Calu3 (cell line): Measurements from ENCODE around the gene VPS72. TPM values are rescaled to one million over a fixed set of nuclear protein-coding genes. Genes with fewer than 3 reads are reported as not detected.
"Not testable (repeated sequence)": the region's sequence is repeated elsewhere in the genome, so short reads cannot be mapped to it uniquely, and the experiment has no call there.

Source experiments
- BruUV-seq: library from RNA; stranded (reverse); fragments of 400-500 nt; replicated peaks from 2 replicates; lab custom pipeline; 2021; lab: Mats Ljungman, UMichigan
- CTCF ChIA-PET: fragments of 300-600 bp; sonication (Branson Sonifier 250); formaldehyde crosslinking; loops from one replicate; lab custom pipeline; 2022; ENCODE audit warnings: antibody characterized with exemption; lab: Charles Lee
- DNase-seq: peaks from one replicate; pipeline ENCODE4 v3.0.0; 2022
- H3K27ac Mint-ChIP-seq: one replicate; pipeline ENCODE4 v1.8.0; 2022; ENCODE audit warnings: mixed read lengths; ENCODE audit not compliant: unreplicated experiment
- H3K27me3 Mint-ChIP-seq: one replicate; pipeline ENCODE4 v1.8.0; 2022; ENCODE audit warnings: mixed read lengths; ENCODE audit not compliant: unreplicated experiment
- H3K36me3 Mint-ChIP-seq: one replicate; pipeline ENCODE4 v1.8.0; 2022; ENCODE audit warnings: mild to moderate bottlenecking, moderate library complexity, mixed read lengths; ENCODE audit not compliant: insufficient read depth, unreplicated experiment
- H3K4me1 Mint-ChIP-seq: one replicate; pipeline ENCODE4 v1.8.0; 2022; ENCODE audit warnings: mild to moderate bottlenecking, low read depth, mixed read lengths; ENCODE audit not compliant: unreplicated experiment
- H3K4me3 Mint-ChIP-seq: one replicate; pipeline ENCODE4 v1.8.0; 2022; ENCODE audit warnings: mild to moderate bottlenecking, low read depth, moderate library complexity, mixed read lengths; ENCODE audit not compliant: unreplicated experiment
- H3K9me3 Mint-ChIP-seq: one replicate; pipeline ENCODE4 v1.8.0; 2022; ENCODE audit warnings: low read depth, mixed read lengths; ENCODE audit not compliant: unreplicated experiment
- intact Hi-C: fragments of 100-400 bp; cut with micrococcal nuclease; formaldehyde crosslinking; loops from one replicate; pipeline ENCODE4 v1.10.0; 2022; ENCODE audit not compliant: unreplicated experiment
- total RNA-seq: library from RNA; stranded (reverse); gene quantifications from 2 replicates; pipeline ENCODE4 v1.2.3, GENCODE V29; 2022
- TF ChIP-seq, protein P1 (sequence below): fragments of 200-600 bp; IDR thresholded peaks from one replicate; pipeline ENCODE4 v1.8.0; 2022; ENCODE audit warnings: antibody characterized with exemption; ENCODE audit not compliant: unreplicated experiment

Gene VPS72
- total RNA-seq, 1 experiment from 2014 or later = 91.4 TPM

DNA sequence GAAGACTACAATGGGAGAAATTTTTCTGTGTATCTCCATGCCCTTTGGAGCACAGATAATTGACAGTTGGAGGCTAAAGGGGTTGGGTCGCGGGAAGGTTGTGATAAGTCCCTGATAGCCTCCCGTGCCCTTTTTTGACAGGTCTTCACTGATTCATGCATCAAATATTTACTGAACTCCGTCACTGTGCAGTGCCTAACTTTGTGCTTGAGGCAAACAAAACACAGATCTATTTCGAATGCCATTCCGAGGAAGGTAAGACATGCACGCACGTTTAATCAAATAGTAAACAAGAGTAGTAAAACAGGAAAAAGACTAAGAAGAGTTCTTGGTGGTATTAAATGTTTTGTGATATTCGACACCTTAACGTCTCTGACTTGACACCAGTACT, 7.9 kb upstream of the VPS72 start:
- no TSS peak for BruUV-seq

DNA sequence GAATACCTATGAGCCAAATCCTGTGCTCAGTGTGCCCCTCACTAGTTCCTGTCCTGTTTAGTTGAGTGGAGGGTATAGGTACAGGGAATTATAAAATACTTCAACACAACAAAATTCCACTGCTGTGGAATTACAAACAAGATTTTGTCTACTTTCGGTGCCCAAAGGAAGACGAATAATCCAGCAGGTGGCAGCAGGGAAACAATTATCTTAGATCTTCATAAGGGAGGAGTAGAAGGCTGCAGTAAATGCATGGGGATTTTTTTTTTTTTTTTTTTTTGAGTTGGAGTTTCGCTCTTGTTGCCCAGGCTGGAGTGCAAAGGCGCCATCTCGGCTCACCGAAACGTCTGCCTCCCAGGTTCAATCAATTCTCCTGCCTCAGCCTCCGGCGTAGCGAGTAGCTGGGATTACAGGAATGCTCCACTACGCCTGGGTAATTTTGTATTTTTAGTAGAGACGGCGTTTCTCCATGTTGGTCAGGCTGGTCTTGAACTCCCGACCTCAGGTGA, 6.3 kb upstream of the VPS72 start:
- intact Hi-C loops = loop anchor here (1.0 to 10.0 kb wide), 4 partner anchors 55 to 638 kb away; partner anchors contain the start of genes C2CD4D, CGN and RORC
- CTCF ChIA-PET = interaction anchor here (0.6 to 1.6 kb wide), 6 partner anchors 56 to 777 kb away, joined by 3 to 9 read pairs (median 3); partner anchors contain the start of gene ZNF687
- peak overlapping the region; percentile 95 for H3K27ac Mint-ChIP-seq
- peak; percentile 80 for DNase-seq
- BruUV-seq = no TSS peak
- TF ChIP-seq, protein P1, sequence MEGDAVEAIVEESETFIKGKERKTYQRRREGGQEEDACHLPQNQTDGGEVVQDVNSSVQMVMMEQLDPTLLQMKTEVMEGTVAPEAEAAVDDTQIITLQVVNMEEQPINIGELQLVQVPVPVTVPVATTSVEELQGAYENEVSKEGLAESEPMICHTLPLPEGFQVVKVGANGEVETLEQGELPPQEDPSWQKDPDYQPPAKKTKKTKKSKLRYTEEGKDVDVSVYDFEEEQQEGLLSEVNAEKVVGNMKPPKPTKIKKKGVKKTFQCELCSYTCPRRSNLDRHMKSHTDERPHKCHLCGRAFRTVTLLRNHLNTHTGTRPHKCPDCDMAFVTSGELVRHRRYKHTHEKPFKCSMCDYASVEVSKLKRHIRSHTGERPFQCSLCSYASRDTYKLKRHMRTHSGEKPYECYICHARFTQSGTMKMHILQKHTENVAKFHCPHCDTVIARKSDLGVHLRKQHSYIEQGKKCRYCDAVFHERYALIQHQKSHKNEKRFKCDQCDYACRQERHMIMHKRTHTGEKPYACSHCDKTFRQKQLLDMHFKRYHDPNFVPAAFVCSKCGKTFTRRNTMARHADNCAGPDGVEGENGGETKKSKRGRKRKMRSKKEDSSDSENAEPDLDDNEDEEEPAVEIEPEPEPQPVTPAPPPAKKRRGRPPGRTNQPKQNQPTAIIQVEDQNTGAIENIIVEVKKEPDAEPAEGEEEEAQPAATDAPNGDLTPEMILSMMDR = peak; percentile 17
- no peaks in the 10 kb centered on the region for H3K27me3 Mint-ChIP-seq
- H3K4me1 Mint-ChIP-seq = peaks cover 32% of the 10 kb centered on the region
- peak overlapping the region; percentile 96 for H3K4me3 Mint-ChIP-seq
- H3K36me3 Mint-ChIP-seq = peaks cover 58% of the 10 kb centered on the region
- no peaks in the 10 kb centered on the region for H3K9me3 Mint-ChIP-seq

More for the DNA sequence above, 7.9 kb upstream of the VPS72 start:
- intact Hi-C loops = loop anchor here (2.0 to 10.0 kb wide), 3 partner anchors 143 to 637 kb away; partner anchors contain the start of genes C2CD4D, CGN and RORC
- DNase-seq = peak; percentile 40
- Mint-ChIP-seq H3K4me1 (peaks cover 32% of the 10 kb centered on the region), H3K36me3 (peaks cover 69% of the 10 kb centered on the region), H3K9me3 (no peaks in the 10 kb centered on the region), H3K27ac (peak overlapping the region; percentile 95), H3K4me3 (peak overlapping the region; percentile 96), H3K27me3 (no peaks in the 10 kb centered on the region)
- TF ChIP-seq, protein P1 = no peak
- CTCF ChIA-PET = interaction anchor here (0.6 to 1.6 kb wide), 2 partner anchors 54 to 86 kb away, joined by 4 to 9 read pairs; no protein-coding TSS in a partner anchor

DNA sequence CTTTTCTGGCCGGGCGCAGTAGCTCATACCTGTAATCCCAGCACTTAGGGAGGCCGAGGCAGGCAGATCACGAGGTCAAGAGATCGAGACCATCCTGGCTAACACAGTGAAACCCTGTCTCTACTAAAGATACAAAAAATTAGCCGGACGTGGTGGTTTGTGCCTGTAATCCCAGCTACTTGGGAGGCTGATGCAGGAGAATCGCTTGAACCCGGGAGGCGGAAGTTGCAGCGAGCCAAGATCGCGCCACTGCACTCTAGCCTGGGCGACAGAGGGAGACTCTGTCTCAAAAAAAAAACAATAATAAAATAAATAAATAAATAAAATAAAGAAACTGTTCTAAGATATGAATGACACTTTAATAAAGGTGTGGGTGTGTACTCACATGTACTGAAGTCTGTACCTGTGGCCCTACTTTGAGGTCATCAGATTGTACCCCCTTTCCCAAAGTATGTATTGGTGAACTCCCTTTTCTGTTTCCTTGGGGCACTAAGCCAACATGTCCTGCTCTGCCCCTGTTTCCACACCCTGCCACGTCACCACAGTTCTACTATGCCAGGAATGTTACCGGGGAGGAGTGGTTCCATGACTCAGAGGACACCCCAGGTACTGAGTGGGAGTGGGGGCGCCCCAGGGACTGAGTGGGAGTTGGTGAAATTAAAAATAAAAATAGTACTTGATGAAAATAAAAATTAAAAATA, 5.0 kb upstream of the VPS72 start:
- intact Hi-C loops = loop anchor here (5.0 to 10.0 kb wide), 2 partner anchors 317 to 640 kb away; partner anchors contain the start of genes C2CD4D, CGN and RORC
- peak; percentile 97 for DNase-seq
- Mint-ChIP-seq H3K27ac (peak overlapping the region; percentile 95), H3K4me1 (peaks cover 27% of the 10 kb centered on the region), H3K4me3 (peak overlapping the region; percentile 96), H3K36me3 (peaks cover 64% of the 10 kb centered on the region)
- CTCF ChIA-PET = interaction anchor here (0.6 to 1.0 kb wide), 4 partner anchors 32 to 1595 kb away, joined by 3 to 10 read pairs (median 6); partner anchors contain the start of gene ZNF687
- not testable (repeated sequence) for H3K27me3 Mint-ChIP-seq, H3K9me3 Mint-ChIP-seq, BruUV-seq

DNA sequence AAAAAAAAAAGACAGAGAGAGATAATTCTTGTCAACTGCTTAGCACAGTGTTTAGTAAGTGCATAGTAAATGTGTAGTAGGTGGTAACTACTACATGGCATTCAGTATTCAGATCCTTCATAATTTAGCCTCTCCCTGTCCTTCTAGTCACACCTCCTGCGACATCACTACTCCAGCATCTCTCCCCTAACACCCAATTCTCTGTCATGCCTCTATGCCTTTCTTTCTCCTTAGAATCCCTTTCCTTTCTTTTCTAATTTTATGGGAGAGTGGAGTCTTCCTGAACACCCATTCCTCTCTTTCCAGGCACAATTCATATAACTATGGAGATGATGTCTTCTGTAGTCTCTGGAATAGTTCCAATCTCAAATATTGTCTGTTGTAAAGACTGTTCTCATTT, 3.9 kb upstream of the VPS72 start:
- intact Hi-C loops = loop anchor here (10.0 kb wide), 1 partner anchor 641 kb away; the partner anchor contains the start of genes C2CD4D and RORC
- no TSS peak for BruUV-seq
- Mint-ChIP-seq H3K27ac (peak overlapping the region; percentile 58), H3K4me3 (no peak overlapping the region), H3K9me3 (no peaks in the 10 kb centered on the region), H3K27me3 (no peaks in the 10 kb centered on the region), H3K4me1 (peaks cover 22% of the 10 kb centered on the region), H3K36me3 (peaks cover 64% of the 10 kb centered on the region)
- DNase-seq = no peak
- TF ChIP-seq, protein P1 = no peak
- CTCF ChIA-PET = no interaction called here
